Measurements from ENCODE around the gene FOXG1.

DNA sequence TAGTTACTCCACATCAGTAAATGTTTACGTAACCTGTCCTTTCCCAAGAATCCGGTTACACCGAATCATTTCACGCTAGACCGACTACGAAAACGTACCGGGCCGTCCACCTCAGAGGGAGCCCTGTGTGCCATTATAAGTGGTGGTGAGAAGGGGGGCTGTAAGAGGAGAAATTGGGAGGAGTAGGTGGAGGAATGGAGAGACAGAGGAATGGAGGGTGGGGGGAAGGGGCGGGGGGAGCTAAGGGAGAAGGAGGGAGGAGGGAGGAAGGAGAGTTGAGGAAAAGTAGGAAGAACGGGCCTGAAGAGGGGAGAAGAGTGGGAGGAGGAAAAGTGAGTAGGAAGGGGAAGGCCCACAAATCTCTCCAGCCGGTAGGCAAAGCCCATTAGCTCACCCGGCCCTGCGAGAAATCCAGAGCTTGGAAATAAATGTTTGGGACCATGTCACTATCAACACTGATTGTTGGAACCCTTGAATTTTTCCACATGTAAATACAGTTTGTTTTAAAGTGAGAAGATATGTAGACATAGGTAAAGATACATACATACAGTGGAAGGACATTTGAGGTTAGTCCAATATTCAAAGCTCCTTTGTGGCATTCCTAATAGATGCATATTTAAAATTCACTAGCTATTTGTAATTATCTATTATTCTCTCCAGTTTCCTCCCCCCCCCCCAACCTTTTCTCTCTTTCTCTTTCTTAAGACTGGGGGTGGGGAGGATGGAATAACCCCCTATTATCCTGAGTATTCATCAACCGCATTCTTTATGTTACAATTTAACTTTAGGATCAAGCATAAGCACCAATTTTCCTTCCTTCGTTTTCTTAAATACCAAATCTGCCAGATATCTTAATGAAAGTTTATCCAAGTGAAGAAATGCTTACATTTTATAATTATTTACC is 2.1 kb upstream of the FOXG1 start:
- TF ChIP-seq CTCF (conservative IDR thresholded peaks at IDR 0.05 in 1 of 2, IDR thresholded peaks at IDR 0.05 in 1 of 2; ENCODE audit: extremely low read depth in 1 of 2, insufficient read depth in 1 of 2, low read depth in 1 of 2, low read length in 2 of 2) (no peak), EZH2 (IDR thresholded peaks at IDR 0.05; ENCODE audit: borderline replicate concordance, low read length) (no peak)

All from mammary epithelial cell (primary cell).